HFF-Myc (cell line): ENCODE results near the gene TM4SF1.

Experiments used
- DNase-seq: peaks from one replicate; pipeline ENCODE4 v3.0.0-alpha.2; 2011; ENCODE audit warnings: low read depth; ENCODE audit errors: extremely low read depth
- H3K4me3 ChIP-seq: replicated peaks from 2 replicates; pipeline ENCODE4 v1.5.1; 2011; ENCODE audit warnings: low read depth, mild to moderate bottlenecking, control low read depth, low read length
- CTCF ChIP-seq: IDR thresholded peaks from 2 replicates; pipeline ENCODE4 v1.5.1; 2012; ENCODE audit warnings: mild to moderate bottlenecking, low read depth, low read length, control low read depth; ENCODE audit errors: missing control alignments

TM4SF1 gene

DNA sequence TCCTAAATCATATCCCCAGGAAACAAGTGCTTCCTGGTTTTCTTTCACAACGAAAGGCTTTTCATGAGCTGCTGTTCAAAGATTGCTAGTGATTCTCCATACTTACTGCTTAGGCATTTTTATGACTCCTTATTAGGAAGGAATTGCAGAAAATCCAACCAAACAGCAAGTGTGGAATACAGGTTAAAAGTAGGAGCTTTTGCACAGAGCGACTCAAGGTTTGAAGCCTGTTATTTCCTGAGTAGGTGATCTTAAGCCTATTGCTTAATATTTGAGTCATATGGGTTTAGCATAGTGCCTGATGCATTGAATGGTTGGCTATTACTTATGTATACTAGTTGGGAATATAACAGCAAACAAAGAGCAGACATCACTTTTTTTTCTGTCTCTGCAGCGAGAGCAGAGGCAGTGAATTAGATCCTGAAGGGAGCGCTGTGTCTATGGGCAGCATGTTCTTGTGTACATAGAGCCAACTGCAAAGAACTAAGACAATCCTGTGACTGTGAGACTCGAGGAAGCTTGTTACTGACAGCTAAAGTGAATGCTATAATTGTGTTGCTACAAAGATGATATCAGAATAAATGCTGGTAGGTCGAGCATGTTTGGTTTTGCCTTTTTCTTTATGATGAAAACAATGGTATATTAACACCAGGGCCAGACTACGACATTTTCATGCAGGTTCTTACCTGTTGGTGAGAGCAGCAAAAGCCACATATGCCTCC is 6.3 kb downstream of the TM4SF1 start:
- no peak for DNase-seq
- TF ChIP-seq CTCF: no peak
- H3K4me3 ChIP-seq: no peak overlapping the region

GRCh38 chr3:149369991-149370866 is 7.2 kb downstream of the TM4SF1 start:
- no peak for DNase-seq
- no peak overlapping the region for H3K4me3 ChIP-seq
- no peak for TF ChIP-seq CTCF

GRCh38 chr3:149368674-149369497 is 8.6 kb downstream of the TM4SF1 start:
- H3K4me3 ChIP-seq: no peak overlapping the region
- no peak for DNase-seq
- no peak for TF ChIP-seq CTCF

DNA sequence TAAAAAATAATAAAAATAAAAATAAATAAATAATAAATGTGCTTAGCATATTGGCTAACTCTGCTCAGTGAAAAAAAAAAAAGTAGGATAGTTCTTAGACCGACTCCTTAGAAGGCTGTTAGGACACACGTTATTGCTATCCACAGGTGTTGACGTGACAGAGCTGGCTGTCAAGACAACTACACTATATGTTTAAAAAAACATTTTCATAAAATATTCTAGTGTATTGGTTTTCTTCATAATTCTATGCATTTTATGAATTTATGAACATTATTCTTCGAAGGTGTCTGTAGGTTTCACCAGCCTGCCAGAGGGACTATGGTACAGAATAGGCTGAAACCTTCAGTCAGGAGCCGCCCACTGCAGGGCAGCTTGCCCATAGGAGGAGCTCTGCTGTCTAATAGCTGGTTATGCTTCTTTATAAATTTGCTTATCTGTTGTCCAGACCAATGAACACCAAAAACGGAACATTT is 9.2 kb downstream of the TM4SF1 start:
- no peak overlapping the region for H3K4me3 ChIP-seq
- TF ChIP-seq CTCF: no peak
- no peak for DNase-seq

- no peak overlapping the region for H3K4me3 ChIP-seq
- DNase-seq: no peak
- no peak for TF ChIP-seq CTCF
Measured at GRCh38 chr3:149366941-149367840, 10.3 kb downstream of the TM4SF1 start.

DNA sequence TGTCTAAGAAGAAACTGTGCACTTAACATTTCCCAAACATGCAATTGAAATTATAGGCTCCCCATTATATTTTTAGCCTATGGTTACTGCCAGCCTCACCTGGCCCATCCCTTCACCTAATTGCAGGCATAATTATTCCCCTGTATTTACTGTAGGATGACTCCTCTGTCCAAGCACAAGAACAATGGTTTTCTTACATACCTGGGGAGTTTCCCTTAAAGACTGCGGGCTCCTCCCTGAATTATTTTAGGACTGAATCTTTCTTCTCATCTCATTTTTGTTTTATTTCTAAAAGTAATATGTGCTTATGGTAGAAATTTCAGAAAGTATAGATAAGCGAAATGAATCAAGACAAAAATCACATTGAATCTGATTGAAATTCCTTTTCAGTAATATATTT is 11.4 kb downstream of the TM4SF1 start:
- DNase-seq: no peak
- no peak overlapping the region for H3K4me3 ChIP-seq
- TF ChIP-seq CTCF: no peak
